ENCODE data around the gene PPAN. TPM values are rescaled to one million over a fixed set of nuclear protein-coding genes. Genes with fewer than 3 reads are reported as not detected.

Gene PPAN
- total and polyA plus RNA-seq, 9 donors, result 6.2 to 58.3 (median 37.8) TPM

DNA sequence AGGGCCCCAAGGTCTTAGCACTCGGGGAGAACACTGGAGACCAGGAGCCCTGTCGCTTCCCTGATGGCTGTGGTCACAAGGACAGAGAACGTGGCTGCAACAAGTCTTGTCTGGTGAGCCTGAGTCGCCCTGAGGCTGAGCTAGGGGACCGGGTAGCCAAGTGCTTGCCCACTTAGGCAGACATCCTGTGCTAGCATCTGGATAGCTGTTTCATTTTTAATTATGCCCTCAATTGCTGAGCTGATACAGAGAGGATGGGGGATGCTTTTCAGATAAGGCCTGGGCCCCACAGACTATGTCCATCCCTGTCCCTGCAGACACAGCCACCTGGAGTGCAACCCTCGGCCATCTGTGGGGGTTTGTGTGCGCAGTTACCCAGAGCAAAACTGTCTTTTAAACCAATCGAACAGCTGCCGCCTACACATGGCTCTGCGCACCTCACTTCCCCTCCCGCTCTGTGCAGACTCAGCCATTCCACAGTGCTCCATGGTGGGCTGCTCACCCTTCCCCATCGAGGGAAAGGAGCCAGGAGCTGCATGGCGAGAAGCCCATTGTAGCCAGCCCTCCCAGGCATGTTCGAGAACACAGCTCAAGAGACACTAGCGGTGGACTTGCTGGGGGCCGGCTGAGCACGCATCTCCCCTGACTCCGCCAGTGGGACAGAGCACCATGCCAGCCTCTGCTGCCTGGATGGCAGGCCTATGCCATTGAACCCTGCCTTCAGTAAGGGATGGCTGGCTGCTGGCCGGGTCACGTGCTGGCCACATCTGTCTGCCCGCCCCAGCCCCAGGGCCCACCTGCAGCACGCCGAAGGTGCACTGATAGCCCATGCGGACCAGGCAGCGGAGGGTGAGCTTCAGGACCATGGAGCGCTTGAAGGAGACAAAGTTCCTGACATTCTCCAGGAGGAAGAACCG lies 33.0 kb downstream of the PPAN start:
- Histone ChIP-seq H3K9me3 (no peaks in the 10 kb centered on the region), H3K4me3 (no peak overlapping the region), H3K36me3 (peaks cover 2% of the 10 kb centered on the region), H3K27ac (no peak overlapping the region), H3K27me3 (no peaks in the 10 kb centered on the region), H3K4me1 (ENCODE audit: insufficient read depth) (no peaks in the 10 kb centered on the region)
- 91 to 93% (median 92%) methylated on average over 25 to 27 of the region's 27 CpGs for WGBS, 3 donors
- intact Hi-C loops (cut with DNase I), result no loop called here
- no peak for TF ChIP-seq EP300 (IDR thresholded peaks at IDR 0.05)
- TF ChIP-seq, protein P1, sequence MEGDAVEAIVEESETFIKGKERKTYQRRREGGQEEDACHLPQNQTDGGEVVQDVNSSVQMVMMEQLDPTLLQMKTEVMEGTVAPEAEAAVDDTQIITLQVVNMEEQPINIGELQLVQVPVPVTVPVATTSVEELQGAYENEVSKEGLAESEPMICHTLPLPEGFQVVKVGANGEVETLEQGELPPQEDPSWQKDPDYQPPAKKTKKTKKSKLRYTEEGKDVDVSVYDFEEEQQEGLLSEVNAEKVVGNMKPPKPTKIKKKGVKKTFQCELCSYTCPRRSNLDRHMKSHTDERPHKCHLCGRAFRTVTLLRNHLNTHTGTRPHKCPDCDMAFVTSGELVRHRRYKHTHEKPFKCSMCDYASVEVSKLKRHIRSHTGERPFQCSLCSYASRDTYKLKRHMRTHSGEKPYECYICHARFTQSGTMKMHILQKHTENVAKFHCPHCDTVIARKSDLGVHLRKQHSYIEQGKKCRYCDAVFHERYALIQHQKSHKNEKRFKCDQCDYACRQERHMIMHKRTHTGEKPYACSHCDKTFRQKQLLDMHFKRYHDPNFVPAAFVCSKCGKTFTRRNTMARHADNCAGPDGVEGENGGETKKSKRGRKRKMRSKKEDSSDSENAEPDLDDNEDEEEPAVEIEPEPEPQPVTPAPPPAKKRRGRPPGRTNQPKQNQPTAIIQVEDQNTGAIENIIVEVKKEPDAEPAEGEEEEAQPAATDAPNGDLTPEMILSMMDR (IDR thresholded peaks at IDR 0.05), result no peak
- no peak for TF ChIP-seq POLR2A (IDR thresholded peaks at IDR 0.05)
- no peak for DNase-seq

DNA sequence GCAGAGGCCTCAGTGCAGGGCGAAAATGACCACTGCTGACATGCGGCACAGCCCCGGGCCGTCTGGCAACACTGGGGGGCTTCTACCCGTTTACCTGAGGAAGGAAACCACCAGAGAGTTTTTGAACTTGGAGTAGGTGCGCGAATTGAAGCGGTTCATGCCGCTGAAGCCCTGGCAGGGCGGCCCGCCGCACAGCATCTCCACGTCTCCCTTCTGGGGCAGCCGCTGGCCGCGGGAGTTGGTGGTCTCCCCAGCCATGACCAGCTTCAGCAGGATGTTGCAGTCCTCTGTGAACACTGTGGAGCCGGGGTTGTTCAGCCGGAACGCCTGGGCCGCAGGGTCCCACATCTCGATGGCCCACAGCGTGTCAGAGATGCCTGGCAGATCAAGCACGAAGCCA lies 33.8 kb downstream of the PPAN start:
- Histone ChIP-seq H3K4me1 (ENCODE audit: insufficient read depth) (no peaks in the 10 kb centered on the region), H3K27me3 (no peaks in the 10 kb centered on the region), H3K27ac (no peak overlapping the region), H3K9me3 (no peaks in the 10 kb centered on the region), H3K36me3 (peaks cover 2% of the 10 kb centered on the region), H3K4me3 (no peak overlapping the region)
- 94 to 95% (median 94%) methylated on average over 21 to 23 of the region's 23 CpGs for WGBS, 3 donors
- TF ChIP-seq POLR2A (IDR thresholded peaks at IDR 0.05) (no peak), EP300 (IDR thresholded peaks at IDR 0.05) (no peak)
- TF ChIP-seq, protein P1 (IDR thresholded peaks at IDR 0.05), result no peak
- DNase-seq, result no peak
- intact Hi-C loops (cut with DNase I), result no loop called here

DNA sequence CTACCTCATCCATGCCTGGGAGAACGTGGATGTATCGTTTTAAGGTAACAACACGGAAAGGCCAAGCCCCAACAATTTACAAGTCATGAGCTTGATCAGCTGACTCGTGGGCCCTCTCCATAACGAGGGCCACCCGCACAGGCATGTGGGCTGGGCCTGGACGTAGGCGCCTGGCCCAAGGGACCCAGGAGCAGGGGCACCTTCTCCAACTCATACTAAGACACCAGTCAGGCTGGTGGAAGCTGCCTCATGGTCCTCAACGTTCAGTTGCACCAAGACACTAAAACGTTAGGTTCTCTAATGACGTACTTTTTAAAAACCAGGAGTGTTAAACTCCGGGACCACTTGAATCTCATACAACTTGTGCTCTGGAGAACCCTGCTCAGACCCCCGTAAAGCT lies 35.3 kb downstream of the PPAN start:
- Histone ChIP-seq H3K36me3 (peaks cover 2% of the 10 kb centered on the region), H3K9me3 (no peaks in the 10 kb centered on the region), H3K27me3 (no peaks in the 10 kb centered on the region), H3K4me1 (ENCODE audit: insufficient read depth) (no peaks in the 10 kb centered on the region), H3K27ac (no peak overlapping the region), H3K4me3 (no peak overlapping the region)
- intact Hi-C loops (cut with DNase I), result no loop called here
- TF ChIP-seq, protein P1 (IDR thresholded peaks at IDR 0.05), result no peak
- no peak for TF ChIP-seq EP300 (IDR thresholded peaks at IDR 0.05)
- no peak for TF ChIP-seq POLR2A (IDR thresholded peaks at IDR 0.05)
- DNase-seq, result no peak
- WGBS, 3 donors, result 86 to 90% (median 90%) methylated on average over 13 of the region's 13 CpGs

DNA sequence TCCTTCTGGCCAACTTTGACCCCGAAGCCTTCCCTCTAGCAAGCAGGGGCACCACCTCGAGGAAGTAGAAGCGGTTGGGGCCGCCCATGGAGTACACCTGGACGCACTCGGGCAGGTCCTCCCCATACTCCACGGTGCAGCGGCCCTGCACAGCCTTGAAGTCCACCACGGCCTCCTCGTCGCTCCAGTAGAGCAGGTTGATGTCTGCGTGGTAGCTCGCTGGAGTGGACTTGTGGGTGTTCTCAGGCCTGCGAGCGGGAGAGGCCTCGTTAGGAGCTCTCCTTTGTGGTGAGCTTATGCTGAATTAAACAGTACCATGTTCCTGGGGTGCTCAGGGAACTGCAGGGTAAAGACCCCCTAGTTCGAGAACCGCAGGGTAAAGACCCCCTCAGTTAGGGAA lies 35.8 kb downstream of the PPAN start:
- H3K36me3 ChIP-seq, result peaks cover 2% of the 10 kb centered on the region
- 96% methylated on average over 18 of the region's 18 CpGs for WGBS, 3 donors
- TF ChIP-seq EP300 (IDR thresholded peaks at IDR 0.05), result no peak
- TF ChIP-seq, protein P1 (IDR thresholded peaks at IDR 0.05), result no peak
- no peak for TF ChIP-seq POLR2A (IDR thresholded peaks at IDR 0.05)
- H3K4me1 ChIP-seq (ENCODE audit: insufficient read depth), result no peaks in the 10 kb centered on the region
- no peaks in the 10 kb centered on the region for H3K27me3 ChIP-seq
- H3K4me3 ChIP-seq, result no peak overlapping the region
- intact Hi-C loops (cut with DNase I), result no loop called here
- H3K9me3 ChIP-seq, result no peaks in the 10 kb centered on the region
- no peak overlapping the region for H3K27ac ChIP-seq
- DNase-seq, result no peak

Measured in ovary (tissue), 9 donors.